ENCODE measurements around the gene KLC3.

The KLC3 gene

GRCh38 chr19:45347570-45348366, 7.2 kb downstream of the KLC3 start:
- H3K36me3 Mint-ChIP-seq (ENCODE audit: low read depth) = no peaks in the 10 kb centered on the region
- H3K4me3 Mint-ChIP-seq = no peak overlapping the region
- no peak overlapping the region for H3K27ac Mint-ChIP-seq
- H3K27me3 Mint-ChIP-seq (ENCODE audit: low read depth, poor library complexity) = peaks cover 16% of the 10 kb centered on the region
- no peaks in the 10 kb centered on the region for H3K4me1 Mint-ChIP-seq
- TF ChIP-seq CTCF (IDR thresholded peaks at IDR 0.05) = no peak
- DNase-seq = no peak
- no peaks in the 10 kb centered on the region for H3K9me3 Mint-ChIP-seq

DNA sequence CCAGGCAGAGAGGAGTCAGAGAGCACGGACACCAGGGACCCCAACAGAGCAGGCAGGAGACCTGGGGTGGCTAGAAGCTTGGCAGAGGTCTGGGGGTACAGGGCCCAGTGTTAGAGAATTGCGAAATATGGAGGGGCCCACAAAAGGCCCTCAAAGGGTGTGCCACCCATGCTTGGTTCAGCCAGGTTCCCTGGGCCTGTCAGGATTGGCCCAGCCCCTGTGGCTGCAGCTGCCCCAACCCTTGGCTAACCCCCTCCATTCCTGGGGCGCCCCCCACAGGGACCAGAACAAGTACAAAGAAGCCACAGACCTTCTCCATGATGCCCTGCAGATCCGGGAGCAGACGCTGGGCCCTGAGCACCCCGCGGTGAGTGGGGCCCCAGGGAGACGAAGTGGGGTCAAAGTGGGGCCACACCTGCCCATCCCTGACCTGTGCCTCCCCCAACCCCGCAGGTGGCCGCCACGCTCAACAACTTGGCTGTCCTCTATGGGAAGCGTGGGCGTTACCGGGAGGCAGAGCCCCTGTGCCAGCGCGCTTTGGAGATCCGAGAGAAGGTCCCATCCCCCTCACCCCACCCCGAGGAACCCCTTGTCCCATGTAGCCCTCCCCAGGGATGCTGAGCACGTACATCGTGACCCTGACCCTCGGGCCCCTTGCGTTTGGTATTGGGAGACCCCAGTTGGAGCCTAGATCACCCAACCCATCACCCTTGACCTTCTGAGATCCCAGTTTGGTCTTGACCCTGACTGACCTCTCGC, 8.0 kb downstream of the KLC3 start:
- Mint-ChIP-seq H3K27ac (no peak overlapping the region), H3K4me3 (no peak overlapping the region)

DNA sequence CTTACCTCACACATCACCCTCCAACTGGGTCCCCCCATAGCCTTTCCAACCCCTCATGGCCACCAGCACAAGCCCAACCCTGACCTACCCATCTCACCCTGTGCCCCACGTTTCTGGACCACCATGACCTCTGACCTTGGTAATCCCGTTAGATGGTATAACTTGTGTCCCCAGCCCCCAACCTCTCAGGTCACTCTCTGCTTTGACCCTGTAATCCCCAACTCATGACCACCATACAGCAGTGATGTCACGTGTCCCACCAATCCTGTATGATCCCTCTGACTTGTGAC, 8.5 kb downstream of the KLC3 start:
- H3K27ac Mint-ChIP-seq = no peak overlapping the region
- TF ChIP-seq CTCF (IDR thresholded peaks at IDR 0.05) = no peak
- no peak overlapping the region for H3K4me3 Mint-ChIP-seq

More for the DNA sequence above, 8.0 kb downstream of the KLC3 start:
- Mint-ChIP-seq H3K27me3 (ENCODE audit: low read depth, poor library complexity) (peaks cover 16% of the 10 kb centered on the region), H3K36me3 (ENCODE audit: low read depth) (peaks cover 5% of the 10 kb centered on the region), H3K4me1 (no peaks in the 10 kb centered on the region), H3K9me3 (no peaks in the 10 kb centered on the region)
- DNase-seq = no peak
- TF ChIP-seq CTCF (IDR thresholded peaks at IDR 0.05) = no peak

GRCh38 chr19:45349430-45349941, 8.9 kb downstream of the KLC3 start:
- Mint-ChIP-seq H3K27ac (no peak overlapping the region), H3K36me3 (ENCODE audit: low read depth) (peaks cover 7% of the 10 kb centered on the region), H3K4me3 (no peak overlapping the region)

More for the DNA sequence above, 8.5 kb downstream of the KLC3 start:
- no peak for DNase-seq
- H3K27me3 Mint-ChIP-seq (ENCODE audit: low read depth, poor library complexity) = peaks cover 16% of the 10 kb centered on the region
- peaks cover 7% of the 10 kb centered on the region for H3K36me3 Mint-ChIP-seq (ENCODE audit: low read depth)
- H3K9me3 Mint-ChIP-seq = no peaks in the 10 kb centered on the region
- H3K4me1 Mint-ChIP-seq = no peaks in the 10 kb centered on the region

GRCh38 chr19:45350477-45351058, 10.0 kb downstream of the KLC3 start:
- TF ChIP-seq CTCF (IDR thresholded peaks at IDR 0.05) = no peak
- Mint-ChIP-seq H3K9me3 (no peaks in the 10 kb centered on the region), H3K27ac (no peak overlapping the region), H3K27me3 (ENCODE audit: low read depth, poor library complexity) (peaks cover 13% of the 10 kb centered on the region), H3K4me1 (no peaks in the 10 kb centered on the region), H3K36me3 (ENCODE audit: low read depth) (peaks cover 12% of the 10 kb centered on the region), H3K4me3 (no peak overlapping the region)
- no peak for DNase-seq

More at GRCh38 chr19:45349430-45349941, 8.9 kb downstream of the KLC3 start:
- no peaks in the 10 kb centered on the region for H3K9me3 Mint-ChIP-seq
- H3K4me1 Mint-ChIP-seq = no peaks in the 10 kb centered on the region
- TF ChIP-seq CTCF (IDR thresholded peaks at IDR 0.05) = no peak
- no peak for DNase-seq
- peaks cover 16% of the 10 kb centered on the region for H3K27me3 Mint-ChIP-seq (ENCODE audit: low read depth, poor library complexity)

All from nephron progenitor cell (in vitro differentiated cells).